ENCODE results near the gene FAAP100.
"Not testable (repeated sequence)": the region's sequence is repeated elsewhere in the genome, so short reads cannot be mapped to it uniquely, and the experiment has no call there.

The FAAP100 gene

DNA sequence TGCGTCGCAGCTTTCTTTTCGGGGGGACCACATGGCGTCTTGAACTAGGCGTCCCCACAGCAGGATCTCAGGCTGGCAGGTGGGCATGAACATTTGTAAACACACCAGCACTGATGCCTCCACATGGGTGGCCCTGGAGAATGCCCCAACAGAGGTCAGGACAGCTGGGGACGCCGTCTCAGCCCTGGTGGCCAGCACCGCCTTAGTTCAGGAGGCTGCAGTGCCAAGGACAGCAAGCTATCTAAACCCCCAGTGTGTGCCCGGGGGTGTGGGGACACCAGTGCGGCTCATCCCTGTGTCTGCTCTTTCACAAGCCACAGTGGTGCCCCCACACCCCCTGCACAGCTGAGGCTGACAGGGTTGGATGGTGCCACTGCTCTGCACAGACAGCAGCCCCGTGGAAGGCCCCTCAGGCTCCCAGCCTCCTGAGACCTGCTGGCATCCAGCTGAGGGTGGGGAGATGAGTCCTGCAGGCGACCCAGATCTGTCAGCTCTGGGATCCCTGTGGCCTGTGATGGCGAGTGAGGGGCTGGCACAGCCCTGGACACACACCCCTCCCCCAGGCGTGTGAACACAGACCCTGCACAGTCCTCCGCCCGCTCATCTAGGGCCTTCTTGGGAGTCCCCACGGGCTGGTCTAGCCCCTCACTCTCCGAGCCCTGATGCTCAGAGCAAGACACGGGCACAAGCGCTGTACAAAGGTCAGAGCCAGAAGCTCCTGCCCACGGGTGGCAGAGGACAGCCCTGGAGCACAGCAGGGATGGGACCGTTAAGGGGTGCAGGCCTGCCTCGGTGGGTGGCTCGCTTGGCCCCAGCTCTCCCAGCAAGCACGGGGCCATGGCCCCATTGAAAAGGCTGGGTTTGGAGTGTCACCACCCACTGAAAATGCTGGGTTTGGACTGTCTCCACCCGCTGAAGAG, 13.2 kb downstream of the FAAP100 start:
- no peak for DNase-seq (ENCODE audit: low read depth in 2 of 2)

DNA sequence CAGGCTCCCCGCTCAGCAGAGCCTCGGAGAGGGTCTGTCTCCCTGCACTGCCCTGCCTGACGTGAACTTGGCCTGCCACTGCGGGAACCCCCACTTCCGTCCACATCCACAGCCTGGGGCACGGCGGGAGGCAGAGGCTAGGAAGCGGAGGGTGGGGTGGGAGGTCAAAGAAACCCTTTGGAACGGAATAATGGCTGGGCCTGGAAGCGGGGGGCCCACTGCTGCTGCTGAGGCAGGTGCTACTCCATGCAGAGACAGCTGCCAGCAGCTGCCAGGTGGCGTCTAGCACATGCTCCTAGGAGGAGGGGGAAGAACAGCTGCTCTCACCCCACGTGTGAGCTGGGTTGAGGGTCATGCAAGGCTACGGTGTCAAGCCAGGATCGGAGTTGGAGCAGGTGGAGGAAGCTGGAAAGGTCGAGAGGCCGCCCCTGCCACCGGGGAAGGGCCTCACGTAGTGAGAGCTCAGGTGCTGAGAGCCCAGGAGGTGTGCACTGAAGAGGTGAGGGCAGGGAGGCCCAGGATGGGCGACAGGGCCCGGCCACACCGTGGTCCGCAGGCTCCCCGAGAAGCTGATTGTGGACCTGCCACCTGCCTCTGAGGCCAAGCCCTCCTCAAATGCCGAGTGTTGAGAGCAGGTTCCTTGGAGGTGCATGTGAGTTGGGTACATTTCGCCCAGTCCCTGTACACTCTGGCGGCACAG, 14.1 kb downstream of the FAAP100 start:
- DNase-seq (ENCODE audit: low read depth in 2 of 2), result no peak

DNA sequence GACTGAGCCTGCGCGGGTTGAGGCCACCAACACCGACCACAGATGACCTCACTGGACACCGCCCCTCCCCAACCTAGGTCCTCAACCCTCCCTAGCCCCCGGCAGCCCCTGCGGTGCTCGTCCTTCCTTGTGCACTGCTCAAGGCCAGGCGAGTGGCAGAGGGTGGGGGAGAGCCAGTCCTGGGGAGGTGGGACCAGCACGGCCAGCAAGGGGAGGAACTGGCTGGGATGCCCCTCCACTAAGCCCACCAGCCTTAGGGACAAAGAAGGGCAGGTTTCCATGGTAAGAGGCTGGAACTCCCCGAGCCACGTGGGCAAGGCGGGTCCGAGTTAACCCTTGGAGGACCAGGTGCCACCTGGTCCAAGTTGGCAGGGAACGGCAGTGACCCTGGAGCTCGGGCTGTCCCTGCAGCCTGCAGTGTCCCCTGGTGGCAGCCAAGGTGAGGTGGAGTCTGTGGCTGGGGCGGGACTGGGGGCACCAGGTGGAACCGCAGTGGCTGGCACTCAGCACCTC, 14.8 kb downstream of the FAAP100 start:
- no peak for DNase-seq (ENCODE audit: low read depth in 2 of 2)

DNA sequence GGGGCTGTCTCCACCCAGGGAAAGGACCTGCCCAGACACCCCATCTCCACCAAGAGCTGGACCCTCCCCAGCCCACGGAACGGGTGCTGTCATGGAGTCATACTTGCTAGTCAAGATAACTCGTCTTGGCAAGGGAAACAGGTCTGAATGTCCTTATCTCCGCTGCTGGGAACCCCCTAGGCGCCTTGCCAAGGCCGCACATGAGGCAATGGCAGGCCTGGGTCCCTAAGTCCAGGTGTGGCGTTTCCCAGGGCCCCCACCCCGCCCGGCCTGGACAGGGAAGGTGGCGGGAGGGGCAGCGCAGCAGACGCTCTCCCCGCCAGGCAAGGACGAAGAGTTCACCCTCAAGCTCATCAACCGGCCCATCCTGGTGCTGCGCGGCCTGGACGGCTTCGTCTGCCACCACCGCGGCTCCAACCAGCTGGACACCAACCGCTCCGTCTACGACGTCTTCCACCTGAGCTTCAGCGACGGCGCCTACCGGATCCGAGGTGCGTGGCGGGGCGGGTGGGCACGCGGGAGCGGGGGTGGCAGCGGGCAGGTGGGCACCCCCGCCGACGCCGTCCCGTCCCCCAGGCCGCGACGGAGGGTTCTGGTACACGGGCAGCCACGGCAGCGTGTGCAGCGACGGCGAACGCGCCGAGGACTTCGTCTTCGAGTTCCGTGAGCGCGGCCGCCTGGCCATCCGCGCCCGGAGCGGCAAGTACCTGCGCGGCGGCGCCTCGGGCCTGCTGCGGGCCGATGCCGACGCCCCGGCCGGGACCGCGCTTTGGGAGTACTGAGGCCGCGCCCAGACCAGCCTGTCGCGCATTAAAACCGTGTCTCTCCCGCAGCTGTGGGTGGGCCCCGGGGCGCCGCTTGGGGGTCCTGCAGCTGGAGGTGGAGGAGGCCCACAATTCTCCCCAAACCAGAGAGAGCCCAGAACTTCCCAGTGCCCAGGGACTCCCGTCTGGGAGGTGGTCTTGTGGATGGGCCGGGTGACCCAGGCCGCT, 15.6 kb downstream of the FAAP100 start:
- DNase-seq (ENCODE audit: low read depth in 2 of 2), result no peak

DNA sequence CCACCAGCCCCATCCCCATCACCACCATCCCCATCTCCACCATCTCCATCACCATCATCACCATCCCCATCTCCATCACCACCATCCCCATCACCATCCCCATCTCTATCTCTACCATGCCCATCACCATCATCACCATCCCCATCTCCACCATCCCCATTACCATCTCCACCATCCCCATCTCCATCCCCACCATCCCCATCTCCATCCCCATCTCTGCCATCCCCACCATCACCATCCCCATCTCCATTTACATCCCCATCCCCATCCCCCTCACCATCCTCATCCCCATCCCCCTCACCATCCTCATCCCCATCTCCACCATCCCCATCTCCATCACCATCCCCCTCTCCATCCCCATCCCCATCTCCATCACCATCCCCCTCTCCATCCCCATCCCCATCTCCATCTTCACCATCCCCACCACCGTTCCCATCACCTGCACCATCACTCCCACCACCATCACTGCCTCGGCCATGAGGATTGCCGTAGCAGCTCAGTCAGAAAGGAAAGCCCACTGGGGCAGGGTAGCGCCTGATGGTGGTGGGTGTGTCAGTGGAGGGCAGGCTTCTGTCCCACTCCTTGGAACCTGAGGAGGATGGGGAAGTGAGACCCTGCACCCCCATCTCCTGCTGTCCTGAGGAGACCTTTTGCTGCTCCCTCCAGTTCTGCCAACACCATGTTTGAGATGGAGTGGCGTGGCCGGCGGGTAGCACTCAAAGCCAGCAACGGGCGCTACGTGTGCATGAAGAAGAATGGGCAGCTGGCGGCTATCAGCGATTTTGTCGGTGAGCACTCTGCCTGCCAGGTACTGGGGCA, 16.5 kb downstream of the FAAP100 start:
- no peak for DNase-seq (ENCODE audit: low read depth in 2 of 2)

DNA sequence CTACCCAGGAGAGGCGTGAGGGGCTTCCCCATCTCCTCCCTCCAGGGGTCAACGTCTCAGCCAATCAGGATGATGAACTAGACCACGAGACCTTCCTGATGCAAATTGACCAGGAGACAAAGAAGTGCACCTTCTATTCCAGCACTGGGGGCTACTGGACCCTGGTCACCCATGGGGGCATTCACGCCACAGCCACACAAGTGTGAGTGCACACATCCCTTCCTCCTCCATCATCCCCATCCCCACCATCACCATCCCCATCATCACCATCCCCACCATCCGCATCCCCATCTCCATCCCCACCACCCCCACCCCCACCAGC, 17.2 kb downstream of the FAAP100 start:
- DNase-seq (ENCODE audit: low read depth in 2 of 2), result no peak

DNA sequence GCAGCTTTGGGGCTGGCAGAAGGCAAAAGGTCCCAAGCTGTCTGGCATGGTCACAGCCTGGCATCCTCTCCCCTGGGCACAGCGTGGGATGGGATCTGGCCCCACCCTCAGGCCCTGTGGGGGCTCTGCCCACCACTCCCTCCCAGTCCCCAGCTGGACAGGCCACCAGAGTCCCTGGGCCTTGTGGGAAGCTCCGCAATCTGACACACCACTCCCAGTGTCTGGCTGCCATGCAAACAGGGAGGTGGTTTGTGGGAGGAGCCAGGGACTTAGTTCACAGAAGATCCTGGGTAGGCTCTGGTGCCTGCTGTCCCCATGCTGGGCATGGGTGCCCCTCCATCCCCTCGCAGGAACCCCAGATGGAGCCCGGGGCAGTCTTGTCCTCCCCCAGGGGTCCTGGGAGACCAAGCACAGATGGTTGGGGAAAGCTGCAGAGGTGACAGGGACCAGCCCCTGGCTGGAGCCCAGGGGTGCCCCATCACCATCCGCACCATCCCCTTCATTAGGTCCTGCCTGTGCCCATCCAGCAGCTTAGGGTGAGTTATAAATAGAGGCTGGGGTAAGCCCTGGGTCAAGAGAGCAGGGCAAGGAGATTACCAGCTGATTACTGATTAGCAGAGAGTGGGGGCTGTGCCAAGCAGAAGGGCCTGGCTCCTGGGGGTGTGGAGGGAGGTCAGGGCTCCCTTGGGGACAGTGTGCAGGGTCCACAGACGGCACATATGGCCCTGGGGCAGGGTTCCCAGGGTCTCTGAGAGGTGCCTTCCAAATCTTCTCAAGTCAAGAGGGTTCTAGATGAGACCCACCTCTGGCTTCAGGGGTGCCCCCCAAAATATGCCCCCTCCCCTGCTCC, 17.8 kb downstream of the FAAP100 start:
- no peak for DNase-seq (ENCODE audit: low read depth in 2 of 2)

DNA sequence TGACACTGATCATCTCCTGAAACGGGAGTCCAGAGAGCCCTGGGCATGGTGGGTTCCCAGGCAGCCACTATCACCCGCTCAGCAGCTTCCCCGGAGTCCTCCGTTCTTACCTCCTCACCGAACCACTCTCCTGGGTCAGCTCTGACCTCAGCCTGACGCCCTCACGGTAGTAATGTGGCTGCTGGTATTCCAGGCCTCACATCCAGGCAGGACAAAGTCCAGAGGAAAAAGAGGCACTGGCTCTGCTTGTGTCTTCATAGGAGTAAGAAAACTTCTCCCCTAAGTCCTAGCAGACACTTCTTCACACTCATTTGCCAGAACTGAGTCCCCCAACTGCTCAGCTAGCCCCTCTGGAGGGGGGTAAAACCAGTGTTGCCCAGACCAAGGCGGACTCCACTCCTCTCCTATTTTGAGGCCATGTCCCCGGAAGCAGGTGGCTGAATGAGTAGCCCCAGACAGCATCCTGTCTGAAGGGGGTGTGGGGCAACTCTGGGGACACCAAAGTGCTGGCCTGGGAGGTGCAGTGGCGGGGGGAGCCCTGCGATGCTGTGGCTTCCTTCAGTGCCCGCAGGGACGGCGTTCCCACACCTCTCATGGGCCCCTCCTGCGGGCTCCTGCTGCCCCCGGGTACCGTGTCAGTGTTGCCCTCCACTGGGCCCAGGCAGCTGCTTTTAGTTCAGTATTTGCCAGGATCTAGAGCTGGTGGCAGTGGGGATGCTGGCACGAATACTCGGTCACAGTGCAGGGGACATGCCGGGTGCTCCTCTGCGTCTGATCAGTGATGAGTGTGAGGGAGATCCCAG, 18.6 kb downstream of the FAAP100 start:
- DNase-seq (ENCODE audit: low read depth in 2 of 2), result no peak

DNA sequence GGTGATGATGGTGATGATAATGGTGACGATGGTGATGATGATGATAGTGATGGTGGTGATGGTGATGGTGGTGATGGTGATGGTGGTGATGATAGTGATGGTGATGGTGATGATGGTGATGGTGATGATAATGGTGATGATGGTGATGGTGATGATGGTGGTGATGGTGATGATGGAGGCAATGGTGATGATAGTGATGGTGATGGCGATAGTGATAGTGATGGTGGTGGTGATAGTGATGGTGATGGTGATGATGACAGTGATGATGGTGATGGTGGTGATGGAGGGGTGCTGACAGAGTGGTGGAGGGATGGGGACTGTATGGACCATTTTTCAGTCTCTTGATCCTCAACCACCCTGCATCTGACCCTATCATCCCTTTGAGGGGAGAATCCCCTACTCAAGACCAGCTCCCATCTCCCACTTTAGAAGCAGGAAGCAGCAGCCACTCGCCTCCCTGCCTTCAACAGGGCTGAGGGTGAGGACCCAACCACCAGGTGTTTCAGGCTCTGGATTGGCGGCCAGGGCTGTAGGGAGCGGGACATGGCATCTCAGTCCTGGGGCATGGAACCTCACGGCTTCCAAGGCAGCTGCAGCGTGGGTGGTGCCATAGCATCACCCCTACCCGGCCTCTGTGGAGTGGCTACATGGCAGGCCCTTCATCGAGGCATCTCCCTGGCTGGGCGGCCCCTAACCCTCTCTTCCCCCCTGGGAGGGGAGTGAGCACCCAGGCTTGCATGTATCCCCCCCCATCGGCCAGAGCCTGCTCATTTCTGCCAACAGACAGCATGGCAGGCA, 19.5 kb downstream of the FAAP100 start:
- no peak for DNase-seq (ENCODE audit: low read depth in 2 of 2)

DNA sequence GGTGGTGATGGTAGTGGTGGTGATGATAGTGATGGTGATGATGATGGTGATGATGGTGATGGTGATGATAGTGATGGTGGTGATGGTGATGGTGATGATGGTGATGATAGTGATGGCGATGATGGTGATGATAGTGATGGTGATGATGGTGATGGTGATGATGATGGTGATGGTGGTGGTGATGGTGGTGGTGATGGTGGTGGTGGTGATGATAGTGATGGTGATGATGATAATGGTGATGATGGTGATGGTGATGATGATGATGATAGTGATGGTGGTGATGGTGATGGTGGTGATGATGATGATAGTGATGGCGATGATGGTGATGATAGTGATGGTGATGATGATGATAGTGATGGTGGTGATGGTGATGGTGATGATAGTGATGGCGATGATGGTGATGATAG, 20.2 kb downstream of the FAAP100 start:
- DNase-seq (ENCODE audit: low read depth in 2 of 2), result not testable (repeated sequence)

DNA sequence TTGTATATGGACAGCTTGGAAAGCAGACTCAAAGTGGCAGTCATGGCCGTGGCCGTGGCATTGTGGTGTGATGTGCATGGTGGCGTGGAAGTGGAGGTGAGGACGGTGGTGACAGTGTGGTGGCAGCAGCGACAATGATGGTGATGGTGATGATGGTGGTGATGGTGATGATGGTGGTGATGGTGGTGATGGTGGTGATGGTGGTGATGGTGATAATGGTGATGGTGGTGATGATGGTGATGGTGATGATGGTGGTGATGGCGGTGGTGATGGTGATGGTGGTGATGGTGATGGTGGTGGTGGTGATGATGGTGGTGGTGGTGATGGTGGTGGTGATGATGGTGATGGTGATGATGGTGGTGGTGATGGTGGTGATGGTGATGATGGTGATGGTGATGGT, 21.1 kb downstream of the FAAP100 start:
- DNase-seq (ENCODE audit: low read depth in 2 of 2), result not testable (repeated sequence)

DNA sequence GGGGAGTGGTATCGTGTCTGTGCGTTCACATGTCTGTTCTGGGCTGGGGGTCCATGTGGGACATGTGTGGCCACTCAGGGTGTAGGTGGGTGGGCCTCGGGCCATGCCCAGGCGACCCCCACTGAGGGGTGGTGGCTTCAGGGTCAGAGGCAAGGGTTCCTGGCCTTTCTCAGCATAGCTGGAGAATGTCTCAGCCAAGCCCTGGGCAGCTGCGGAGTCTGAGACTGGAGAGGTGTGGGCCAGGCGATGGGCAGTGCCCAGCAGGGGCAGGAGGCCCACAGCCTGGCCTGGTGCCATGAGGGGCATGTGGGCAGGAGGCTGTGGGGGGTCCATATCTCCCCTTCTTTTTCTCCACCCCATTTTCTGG, 22.7 kb downstream of the FAAP100 start:
- DNase-seq (ENCODE audit: low read depth in 2 of 2), result no peak

DNA sequence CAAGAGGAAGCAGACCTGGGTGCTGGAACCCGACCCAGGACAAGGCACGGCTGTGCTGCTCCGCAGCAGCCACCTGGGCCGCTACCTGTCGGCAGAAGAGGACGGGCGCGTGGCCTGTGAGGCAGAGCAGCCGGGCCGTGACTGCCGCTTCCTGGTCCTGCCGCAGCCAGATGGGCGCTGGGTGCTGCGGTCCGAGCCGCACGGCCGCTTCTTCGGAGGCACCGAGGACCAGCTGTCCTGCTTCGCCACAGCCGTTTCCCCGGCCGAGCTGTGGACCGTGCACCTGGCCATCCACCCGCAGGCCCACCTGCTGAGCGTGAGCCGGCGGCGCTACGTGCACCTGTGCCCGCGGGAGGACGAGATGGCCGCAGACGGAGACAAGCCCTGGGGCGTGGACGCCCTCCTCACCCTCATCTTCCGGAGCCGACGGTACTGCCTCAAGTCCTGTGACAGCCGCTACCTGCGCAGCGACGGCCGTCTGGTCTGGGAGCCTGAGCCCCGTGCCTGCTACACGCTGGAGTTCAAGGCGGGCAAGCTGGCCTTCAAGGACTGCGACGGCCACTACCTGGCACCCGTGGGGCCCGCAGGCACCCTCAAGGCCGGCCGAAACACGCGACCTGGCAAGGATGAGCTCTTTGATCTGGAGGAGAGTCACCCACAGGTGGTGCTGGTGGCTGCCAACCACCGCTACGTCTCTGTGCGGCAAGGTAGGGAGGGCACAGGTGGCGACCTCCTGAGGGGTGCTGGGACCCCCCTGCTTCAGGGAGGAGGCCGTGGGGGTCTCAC, 23.3 kb downstream of the FAAP100 start:
- no peak for DNase-seq (ENCODE audit: low read depth in 2 of 2)

DNA sequence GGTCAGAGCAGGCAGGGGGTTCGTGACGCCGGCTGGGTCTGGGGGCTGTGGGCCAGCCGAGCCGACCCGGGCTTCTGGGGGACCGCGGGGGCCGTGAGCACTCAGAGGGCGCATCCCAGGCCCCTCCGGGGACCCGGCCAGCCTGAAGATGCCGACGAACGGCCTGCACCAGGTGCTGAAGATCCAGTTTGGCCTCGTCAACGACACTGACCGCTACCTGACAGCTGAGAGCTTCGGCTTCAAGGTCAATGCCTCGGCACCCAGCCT, 23.8 kb downstream of the FAAP100 start:
- no peak for DNase-seq (ENCODE audit: low read depth in 2 of 2)

DNA sequence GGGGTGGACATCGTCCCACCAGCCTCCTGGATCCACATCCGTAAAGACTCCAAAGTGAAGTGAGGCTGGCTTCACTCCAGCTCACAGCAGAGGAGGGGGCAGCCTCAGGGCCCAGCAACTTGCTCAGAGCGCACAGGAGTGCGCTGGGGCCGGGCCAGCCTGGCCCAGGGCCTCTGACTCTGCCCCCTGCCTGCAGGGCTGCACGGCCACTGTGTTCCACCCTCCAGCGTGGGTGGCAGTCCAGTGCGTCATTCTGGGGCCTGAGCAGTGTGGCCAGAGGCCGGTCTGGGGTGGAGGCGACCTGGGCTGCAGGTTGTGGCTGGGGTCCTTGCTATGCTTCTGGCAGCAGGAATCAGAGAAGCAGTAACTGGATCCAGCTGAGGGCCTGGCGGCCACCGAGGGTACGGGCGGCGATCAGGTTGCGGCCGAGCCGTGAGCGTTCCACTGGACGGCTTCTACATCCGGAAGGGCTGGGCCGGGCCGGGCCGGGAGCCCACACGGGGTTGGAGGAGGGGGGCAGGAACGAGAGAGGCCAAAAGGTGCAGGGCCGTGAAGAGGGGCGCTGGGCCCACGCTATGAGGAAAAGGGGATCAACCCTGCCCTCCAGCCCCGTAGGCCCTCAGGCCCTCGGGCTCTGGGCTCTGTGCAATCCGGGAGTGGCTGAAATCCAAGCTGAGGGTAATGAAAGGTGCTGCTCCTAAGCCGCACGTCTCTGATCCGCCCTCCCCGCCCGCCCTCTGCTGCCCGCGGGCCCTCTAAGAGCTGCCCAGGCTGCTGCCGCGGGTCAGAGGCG, 24.4 kb downstream of the FAAP100 start, which contains the start of gene FSCN2:
TSS of gene FSCN2 (plus strand) at position 787 of the 793 bp plus-strand sequence. CDS start 155 bp downstream, outside the sequence.
- DNase-seq (ENCODE audit: low read depth in 2 of 2), result no peak

DNA sequence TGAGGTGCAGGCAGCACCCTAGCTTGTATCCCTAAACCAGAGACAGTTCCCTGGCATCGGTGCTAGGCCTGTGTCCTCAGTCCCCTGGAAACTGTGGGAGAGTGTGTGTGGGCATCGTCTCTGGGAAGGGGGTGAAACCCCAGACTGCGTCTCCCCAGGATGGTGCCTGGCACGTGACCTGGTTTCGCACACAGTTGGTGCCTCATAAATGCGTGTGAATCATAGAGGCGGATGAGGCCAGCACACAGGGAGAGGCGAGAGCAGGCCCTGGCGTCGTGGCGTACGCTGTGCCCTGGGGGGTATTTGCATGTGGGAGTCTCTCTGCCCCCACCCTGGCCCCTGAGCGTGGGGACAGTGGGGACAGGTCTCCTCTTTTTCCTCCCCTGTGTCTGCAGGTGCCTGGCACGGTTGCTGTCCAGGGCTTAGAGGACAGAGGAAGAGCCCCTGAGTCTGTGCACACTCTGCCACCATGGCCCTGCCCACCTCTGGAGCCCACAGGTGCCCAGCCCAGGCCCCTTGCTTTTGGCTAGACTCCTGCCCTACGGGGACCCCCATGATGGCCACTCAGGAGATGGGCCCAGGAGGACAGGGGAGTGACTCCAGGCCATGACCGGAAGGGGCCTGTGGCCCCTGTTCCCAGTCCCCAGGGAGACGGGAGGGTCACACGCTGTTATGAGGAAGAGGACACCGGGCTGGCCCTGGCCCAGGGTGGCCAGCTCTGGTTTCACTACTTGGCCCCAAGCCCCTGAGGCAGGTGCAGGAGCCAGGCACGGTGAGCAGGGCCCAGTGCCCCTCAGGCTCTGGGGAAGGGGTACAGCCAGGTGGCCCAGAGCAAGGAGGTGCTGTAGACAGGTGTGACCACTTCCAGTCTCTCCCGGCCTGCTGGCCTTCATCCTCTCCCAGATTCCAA, 25.2 kb downstream of the FAAP100 start:
- no peak for DNase-seq (ENCODE audit: low read depth in 2 of 2)

All from stimulated activated CD8-positive, alpha-beta memory T cell treated with anti-CD3 and anti-CD28 coated beads, Interleukin-7, amount 100 ng/mL, for 4 hours (primary cell).